Testis (tissue), 2 donors: ENCODE data around the gene SLC18B1.

Experiments used
- CTCF ChIP-seq, 3 experiments: fragments of 450-650 bp in 2 of 3; fragments of 200-600 bp in 1 of 3; sonication (generic) in 1 of 3; IDR thresholded peaks; one replicate each; pipeline ENCODE4 v1.5.1; 2016 to 2019; ENCODE audit warnings: antibody characterized with exemption in 3 of 3, mild to moderate bottlenecking in 2 of 3, moderate library complexity in 1 of 3
- POLR2A ChIP-seq: fragments of 450-650 bp; IDR thresholded peaks from one replicate; pipeline ENCODE4 v1.6.1; 2017; ENCODE audit warnings: antibody characterized with exemption, mild to moderate bottlenecking, moderate library complexity

- TF ChIP-seq POLR2A (no peak), CTCF (IDR thresholded peaks at IDR 0.05) (no peak)
Measured at GRCh38 chr6:132785936-132786335, 12.5 kb downstream of the SLC18B1 start.
